ENCODE results near the gene PKM.

Gene PKM

GRCh38 chr15:72180761-72181324 lies 50.1 kb downstream of the PKM start:
- Histone ChIP-seq H3K27ac (ENCODE audit: low read depth, low read length) (peak overlapping the region; percentile 51), H3K27me3 (ENCODE audit: insufficient read depth, low read length) (no peaks in the 10 kb centered on the region), H3K23ac (ENCODE audit: low read length) (no peak overlapping the region), H2AFZ (ENCODE audit: insufficient read depth, low read length, poor library complexity) (no peak overlapping the region), H2AK5ac (ENCODE audit: low read length) (peak overlapping the region; percentile 63), H4K12ac (ENCODE audit: low read depth, low read length) (no peak overlapping the region), H3K18ac (ENCODE audit: low read length) (peak overlapping the region; percentile 22), H3K79me2 (ENCODE audit: control insufficient read depth, insufficient read depth, low read length, poor library complexity) (peaks cover 2% of the 10 kb centered on the region), H4K91ac (ENCODE audit: low read depth, low read length) (peak overlapping the region; percentile 92), H4K8ac (ENCODE audit: low read depth, low read length) (peak overlapping the region; percentile 42), H3K79me1 (ENCODE audit: low read length) (peaks cover 25% of the 10 kb centered on the region), H2BK120ac (ENCODE audit: insufficient read depth, low read length, poor library complexity) (peak overlapping the region; percentile 70), H2BK5ac (ENCODE audit: low read depth, low read length, poor library complexity) (peak overlapping the region; percentile 54), H3K14ac (ENCODE audit: low read length) (peak overlapping the region; percentile 65), H3K4me2 (ENCODE audit: low read length) (no peak overlapping the region), H2BK12ac (ENCODE audit: low read length) (peak overlapping the region; percentile 72), H3K9ac (ENCODE audit: low read length) (no peak overlapping the region), H3K4ac (ENCODE audit: low read depth, low read length) (no peak overlapping the region), H3K9me3 (ENCODE audit: insufficient read depth, low read depth, low read length) (no peaks in the 10 kb centered on the region), H3K4me1 (ENCODE audit: control insufficient read depth in 1 of 2, insufficient read depth in 2 of 2, low read length in 2 of 2) (peaks cover 42% of the 10 kb centered on the region in 2 experiments), H3K4me3 (ENCODE audit: low read depth, low read length) (no peak overlapping the region), H3K36me3 (ENCODE audit: control insufficient read depth in 1 of 2, insufficient read depth in 2 of 2, low read length in 2 of 2) (no peaks in the 10 kb centered on the region)
- DNase-seq: no peak
- no CpG with 5 or more reads among the region's 5 CpGs for WGBS (ENCODE audit: extremely low coverage, insufficient coverage, insufficient read length)

- Histone ChIP-seq H2AFZ (ENCODE audit: insufficient read depth, low read length, poor library complexity) (peak overlapping the region; percentile 61), H2BK120ac (ENCODE audit: insufficient read depth, low read length, poor library complexity) (peak overlapping the region; percentile 84), H3K4ac (ENCODE audit: low read depth, low read length) (peak overlapping the region; percentile 19), H3K36me3 (ENCODE audit: control insufficient read depth in 1 of 2, insufficient read depth in 2 of 2, low read length in 2 of 2) (no peaks in the 10 kb centered on the region), H4K12ac (ENCODE audit: low read depth, low read length) (no peak overlapping the region), H3K79me2 (ENCODE audit: control insufficient read depth, insufficient read depth, low read length, poor library complexity) (peaks cover 2% of the 10 kb centered on the region), H2AK5ac (ENCODE audit: low read length) (peak overlapping the region; percentile 63), H3K4me3 (ENCODE audit: low read depth, low read length) (no peak overlapping the region), H3K9me3 (ENCODE audit: insufficient read depth, low read depth, low read length) (no peaks in the 10 kb centered on the region), H2BK5ac (ENCODE audit: low read depth, low read length, poor library complexity) (peak overlapping the region; percentile 73), H3K27ac (ENCODE audit: low read depth, low read length) (peak overlapping the region; percentile 51), H3K18ac (ENCODE audit: low read length) (peak overlapping the region; percentile 62), H3K4me1 (ENCODE audit: control insufficient read depth in 1 of 2, insufficient read depth in 2 of 2, low read length in 2 of 2) (peaks cover 42% of the 10 kb centered on the region in 2 experiments), H3K27me3 (ENCODE audit: insufficient read depth, low read length) (no peaks in the 10 kb centered on the region), H3K14ac (ENCODE audit: low read length) (peak overlapping the region; percentile 65), H3K79me1 (ENCODE audit: low read length) (peaks cover 25% of the 10 kb centered on the region), H3K9ac (ENCODE audit: low read length) (no peak overlapping the region), H4K91ac (ENCODE audit: low read depth, low read length) (peak overlapping the region; percentile 92), H3K23ac (ENCODE audit: low read length) (no peak overlapping the region), H2BK12ac (ENCODE audit: low read length) (peak overlapping the region; percentile 72), H3K4me2 (ENCODE audit: low read length) (no peak overlapping the region), H4K8ac (ENCODE audit: low read depth, low read length) (peak overlapping the region; percentile 66)
- no CpG with 5 or more reads among the region's 16 CpGs for WGBS (ENCODE audit: extremely low coverage, insufficient coverage, insufficient read length)
- no peak for DNase-seq
These were observed 50.9 kb downstream of the PKM start for GRCh38 chr15:72179950-72180581.

- H3K4me2 ChIP-seq (ENCODE audit: low read length): no peak overlapping the region
- peaks cover 20% of the 10 kb centered on the region for H3K79me1 ChIP-seq (ENCODE audit: low read length)
- peak overlapping the region; percentile 58 for H2AK5ac ChIP-seq (ENCODE audit: low read length)
- H3K18ac ChIP-seq (ENCODE audit: low read length): peak overlapping the region; percentile 41
- peaks cover 4% of the 10 kb centered on the region for H3K79me2 ChIP-seq (ENCODE audit: control insufficient read depth, insufficient read depth, low read length, poor library complexity)
- H3K9me3 ChIP-seq (ENCODE audit: insufficient read depth, low read depth, low read length): no peaks in the 10 kb centered on the region
- no peaks in the 10 kb centered on the region for H3K27me3 ChIP-seq (ENCODE audit: insufficient read depth, low read length)
- peaks cover 37 to 39% of the 10 kb centered on the region in 2 experiments for H3K4me1 ChIP-seq (ENCODE audit: control insufficient read depth in 1 of 2, insufficient read depth in 2 of 2, low read length in 2 of 2)
- no peak overlapping the region for H3K4me3 ChIP-seq (ENCODE audit: low read depth, low read length)
- H3K36me3 ChIP-seq (ENCODE audit: control insufficient read depth in 1 of 2, insufficient read depth in 2 of 2, low read length in 2 of 2): no peaks in the 10 kb centered on the region
- H2BK12ac ChIP-seq (ENCODE audit: low read length): peak overlapping the region; percentile 78
- no peak overlapping the region for H4K12ac ChIP-seq (ENCODE audit: low read depth, low read length)
- H3K27ac ChIP-seq (ENCODE audit: low read depth, low read length): peak overlapping the region; percentile 51
- H2AFZ ChIP-seq (ENCODE audit: insufficient read depth, low read length, poor library complexity): peak overlapping the region; percentile 61
- peak overlapping the region; percentile 28 for H3K14ac ChIP-seq (ENCODE audit: low read length)
- peak overlapping the region; percentile 3 for H2BK5ac ChIP-seq (ENCODE audit: low read depth, low read length, poor library complexity)
- peak in 1 of 2 donors; percentile 49 for DNase-seq
- no peak overlapping the region for H3K23ac ChIP-seq (ENCODE audit: low read length)
- peak overlapping the region; percentile 16 for H3K4ac ChIP-seq (ENCODE audit: low read depth, low read length)
- no CpG with 5 or more reads among the region's 13 CpGs for WGBS (ENCODE audit: extremely low coverage, insufficient coverage, insufficient read length)
- H4K8ac ChIP-seq (ENCODE audit: low read depth, low read length): peak overlapping the region; percentile 66
- peak overlapping the region; percentile 84 for H2BK120ac ChIP-seq (ENCODE audit: insufficient read depth, low read length, poor library complexity)
- H4K91ac ChIP-seq (ENCODE audit: low read depth, low read length): peak overlapping the region; percentile 92
- no peak overlapping the region for H3K9ac ChIP-seq (ENCODE audit: low read length)
These were observed 51.9 kb downstream of the PKM start for GRCh38 chr15:72178976-72179585.

GRCh38 chr15:72176743-72177142 lies 54.2 kb downstream of the PKM start:
- no peak overlapping the region for H3K9ac ChIP-seq (ENCODE audit: low read length)
- no peak overlapping the region for H4K8ac ChIP-seq (ENCODE audit: low read depth, low read length)
- H3K27ac ChIP-seq (ENCODE audit: low read depth, low read length): no peak overlapping the region
- H3K4me3 ChIP-seq (ENCODE audit: low read depth, low read length): no peak overlapping the region
- H3K36me3 ChIP-seq (ENCODE audit: control insufficient read depth in 1 of 2, insufficient read depth in 2 of 2, low read length in 2 of 2): no peaks in the 10 kb centered on the region
- H2AK5ac ChIP-seq (ENCODE audit: low read length): no peak overlapping the region
- no peak overlapping the region for H2BK120ac ChIP-seq (ENCODE audit: insufficient read depth, low read length, poor library complexity)
- H3K27me3 ChIP-seq (ENCODE audit: insufficient read depth, low read length): no peaks in the 10 kb centered on the region
- no peak overlapping the region for H4K12ac ChIP-seq (ENCODE audit: low read depth, low read length)
- no peak overlapping the region for H3K18ac ChIP-seq (ENCODE audit: low read length)
- H3K79me1 ChIP-seq (ENCODE audit: low read length): peaks cover 17% of the 10 kb centered on the region
- peaks cover 31 to 32% of the 10 kb centered on the region in 2 experiments for H3K4me1 ChIP-seq (ENCODE audit: control insufficient read depth in 1 of 2, insufficient read depth in 2 of 2, low read length in 2 of 2)
- no peak overlapping the region for H2AFZ ChIP-seq (ENCODE audit: insufficient read depth, low read length, poor library complexity)
- no peak overlapping the region for H2BK5ac ChIP-seq (ENCODE audit: low read depth, low read length, poor library complexity)
- H3K23ac ChIP-seq (ENCODE audit: low read length): no peak overlapping the region
- no peak overlapping the region for H3K4me2 ChIP-seq (ENCODE audit: low read length)
- no peak overlapping the region for H3K4ac ChIP-seq (ENCODE audit: low read depth, low read length)
- no peak for DNase-seq
- H3K79me2 ChIP-seq (ENCODE audit: control insufficient read depth, insufficient read depth, low read length, poor library complexity): peaks cover 4% of the 10 kb centered on the region
- H4K91ac ChIP-seq (ENCODE audit: low read depth, low read length): no peak overlapping the region
- no peaks in the 10 kb centered on the region for H3K9me3 ChIP-seq (ENCODE audit: insufficient read depth, low read depth, low read length)
- H3K14ac ChIP-seq (ENCODE audit: low read length): no peak overlapping the region
- WGBS (ENCODE audit: extremely low coverage, insufficient coverage, insufficient read length): no CpG with 5 or more reads among the region's 3 CpGs
- no peak overlapping the region for H2BK12ac ChIP-seq (ENCODE audit: low read length)

Measured in trophoblast cell (in vitro differentiated cells and primary cell).